Aorta (tissue), 5 donors: Measurements from ENCODE around the gene TEX52. TPM values are rescaled to one million over a fixed set of nuclear protein-coding genes. Genes with fewer than 3 reads are reported as not detected.
A peak's percentile ranks its signal among the peaks of the same experiment; 100 is the strongest.

Experiments
- ATAC-seq: fragments of 200-7000 bp; cut with Tn5 transposase; one replicate; pipeline ENCODE4 v1.9.1; 2022; ENCODE audit warnings: moderate library complexity; ENCODE audit not compliant: low FRiP score
- DNase-seq, 2 donors: peaks; one replicate each; pipeline ENCODE4 v3.0.0-alpha.2; 2020
- H3K27ac ChIP-seq, 2 donors: one replicate each; pipeline ENCODE4 v1.5.1; 2013; ENCODE audit warnings: low read length in 2 of 2, mild to moderate bottlenecking in 2 of 2, moderate library complexity in 2 of 2, control low read depth in 1 of 2, inconsistent platforms in 1 of 2, low read depth in 1 of 2
- H3K27me3 ChIP-seq, 2 donors: one replicate each; pipeline ENCODE4 v1.6.1; 2013; ENCODE audit warnings: control low read depth in 1 of 2, low read length in 1 of 2, mild to moderate bottlenecking in 1 of 2, moderate library complexity in 1 of 2; ENCODE audit not compliant: insufficient read depth in 2 of 2, control insufficient read depth in 1 of 2
- H3K36me3 ChIP-seq, 2 donors: one replicate each; pipeline ENCODE4 v1.6.1; 2013; ENCODE audit warnings: control low read depth in 1 of 2, low read length in 1 of 2, mild to moderate bottlenecking in 1 of 2; ENCODE audit not compliant: insufficient read depth in 2 of 2, control insufficient read depth in 1 of 2
- H3K4me1 ChIP-seq, 2 donors: one replicate each; pipeline ENCODE4 v1.6.1; 2013; ENCODE audit warnings: low read length in 2 of 2, control low read depth in 1 of 2, mild to moderate bottlenecking in 1 of 2, moderate library complexity in 1 of 2; ENCODE audit not compliant: insufficient read depth in 2 of 2, control insufficient read depth in 1 of 2
- H3K4me3 ChIP-seq, 2 donors: one replicate each; pipeline ENCODE4 v1.5.1; 2013; ENCODE audit warnings: low read length in 2 of 2, control low read depth in 1 of 2, mild to moderate bottlenecking in 1 of 2
- H3K9me3 ChIP-seq: one replicate; pipeline ENCODE4 v1.6.1; 2013; ENCODE audit warnings: mild to moderate bottlenecking, low read length; ENCODE audit not compliant: control insufficient read depth
- WGBS, 2 donors: extraction: QIAGEN DNeasy Blood & Tissue Kit; methylation state at CpG; one replicate each; pipeline ENCODE4 v1.1.7; 2013; 5-methylcytosine and 5-hydroxymethylcytosine counted together
- intact Hi-C, 2 donors: fragments of 100-400 bp; cut with DNase I; formaldehyde crosslinking; loops; one replicate each; pipeline versions ENCODE4 v1.14.2 to v1.15.0; 2022
- polyA plus RNA-seq, 2 donors: library from polyadenylated mRNA; stranded (reverse); fragments of 200-250 nt; gene quantifications; one replicate each; pipeline ENCODE4 v1.2.3, GENCODE V29; 2013
- total RNA-seq, 2 donors: library from RNA; stranded (reverse); fragmentation: NEBNext Ultra II Directional; extraction: Animal tissue kit (Norgen Biotek cat#: 25700); gene quantifications; one replicate each; pipeline ENCODE4 v1.2.1, GENCODE V29; 2021
- donor health status: healthy with polysubstance abuse.
- donor health status: Bipolar disorder and iron deficiency.
- donor health status: DM: no; HTN: no; CAD: no.
- donor health status: DM: no; HTN: no; CAD: no.
- donor health status: DM: yes; HTN: yes; CAD: no.

Gene TEX52
- total and polyA plus RNA-seq, 4 donors = not detected

- 8 to 9% methylated on average over 10 of the region's 10 CpGs for WGBS, 2 donors
- ATAC-seq (peak; percentile 62), DNase-seq (no peak)
- intact Hi-C loops = loop anchor here in 1 of 2 donors (2.0 to 5.0 kb wide), 2 partner anchors 17 to 79 kb away; partner anchors contain the start of gene TULP3
- Histone ChIP-seq H3K9me3 (no peaks in the 10 kb centered on the region), H3K4me1 (peaks cover 0 to 2% of the 10 kb centered on the region in 2 donors), H3K27ac (peak overlapping the region in 1 of 2 donors; percentile 58), H3K27me3 (no peaks in the 10 kb centered on the region), H3K36me3 (peaks cover 0 to 5% of the 10 kb centered on the region in 2 donors), H3K4me3 (peak overlapping the region; percentile 60 to 71)
These were observed 43.3 kb downstream of the TEX52 start for GRCh38 chr12:2813214-2814185.

GRCh38 chr12:2812290-2813213 is 44.3 kb downstream of the TEX52 start, which contains the start of gene ITFG2:
ITFG2 (plus strand) TSS chr12:2812668; CDS start chr12:2812761, 93 bp downstream.
- H3K27me3 ChIP-seq = no peaks in the 10 kb centered on the region
- 0% methylated on average over 45 to 48 of the region's 48 CpGs for WGBS, 2 donors
- no peaks in the 10 kb centered on the region for H3K36me3 ChIP-seq
- intact Hi-C loops = loop anchor here in 1 of 2 donors (2.0 to 5.0 kb wide), 2 partner anchors 16 to 80 kb away; partner anchors contain the start of gene TULP3
- H3K27ac ChIP-seq = peak within 1 kb of the TSS in 1 of 2 donors; percentile 93
- peaks cover 0 to 2% of the 10 kb centered on the region in 2 donors for H3K4me1 ChIP-seq
- DNase-seq = peak; percentile 99
- ATAC-seq = peak; percentile 98
- H3K9me3 ChIP-seq = no peaks in the 10 kb centered on the region
- H3K4me3 ChIP-seq = peak within 1 kb of the TSS; percentile 60 to 71

GRCh38 chr12:2811801-2812200 is 45.0 kb downstream of the TEX52 start:
- Histone ChIP-seq H3K4me3 (no peak overlapping the region), H3K27me3 (no peaks in the 10 kb centered on the region), H3K27ac (no peak overlapping the region), H3K36me3 (no peaks in the 10 kb centered on the region), H3K4me1 (peaks cover 0 to 2% of the 10 kb centered on the region in 2 donors), H3K9me3 (no peaks in the 10 kb centered on the region)
- DNase-seq (no peak), ATAC-seq (no peak)
- WGBS, 2 donors = 85% methylated on average over 5 of the region's 5 CpGs
- intact Hi-C loops = loop anchor here in 1 of 2 donors (2.0 to 5.0 kb wide), 2 partner anchors 15 to 80 kb away; partner anchors contain the start of gene TULP3

- WGBS, 2 donors = 87 to 92% methylated on average over 6 of the region's 6 CpGs
- intact Hi-C loops = no loop called here
- ATAC-seq (no peak), DNase-seq (no peak)
- Histone ChIP-seq H3K27ac (no peak overlapping the region), H3K27me3 (no peaks in the 10 kb centered on the region), H3K4me3 (no peak overlapping the region), H3K4me1 (peaks cover 0 to 2% of the 10 kb centered on the region in 2 donors), H3K9me3 (no peaks in the 10 kb centered on the region), H3K36me3 (peaks cover 0 to 5% of the 10 kb centered on the region in 2 donors)
These were observed 50.1 kb downstream of the TEX52 start for GRCh38 chr12:2806700-2807099.

GRCh38 chr12:2805143-2805520 is 51.7 kb downstream of the TEX52 start:
- DNase-seq = no peak
- intact Hi-C loops = no loop called here
- Histone ChIP-seq H3K27ac (no peak overlapping the region), H3K36me3 (peaks cover 0 to 12% of the 10 kb centered on the region in 2 donors), H3K27me3 (no peaks in the 10 kb centered on the region), H3K4me3 (no peak overlapping the region), H3K4me1 (no peaks in the 10 kb centered on the region), H3K9me3 (no peaks in the 10 kb centered on the region)
- no peak for ATAC-seq
- WGBS, 2 donors = 10 to 11% methylated on average over 2 of the region's 2 CpGs

- H3K27me3 ChIP-seq = no peaks in the 10 kb centered on the region
- intact Hi-C loops = no loop called here
- H3K9me3 ChIP-seq = no peaks in the 10 kb centered on the region
- H3K36me3 ChIP-seq = peaks cover 0 to 16% of the 10 kb centered on the region in 2 donors
- no peaks in the 10 kb centered on the region for H3K4me1 ChIP-seq
- no peak overlapping the region for H3K27ac ChIP-seq
- WGBS, 2 donors = 29 to 34% methylated on average over 5 of the region's 5 CpGs
- ATAC-seq (peak; percentile 76), DNase-seq (peak in 1 of 2 donors; percentile 79)
- H3K4me3 ChIP-seq = no peak overlapping the region
These were observed 52.3 kb downstream of the TEX52 start for GRCh38 chr12:2804393-2805142.

- intact Hi-C loops = no loop called here
- DNase-seq = no peak
- ATAC-seq = no peak
- H3K36me3 ChIP-seq = peaks cover 0 to 20% of the 10 kb centered on the region in 2 donors
- no peaks in the 10 kb centered on the region for H3K4me1 ChIP-seq
- H3K27ac ChIP-seq = no peak overlapping the region
- H3K4me3 ChIP-seq = no peak overlapping the region
- no peaks in the 10 kb centered on the region for H3K9me3 ChIP-seq
- no peaks in the 10 kb centered on the region for H3K27me3 ChIP-seq
- WGBS, 2 donors = 82% methylated on average over 7 of the region's 7 CpGs
These were observed 53.0 kb downstream of the TEX52 start for GRCh38 chr12:2803635-2804392.
